NCI-H1436 (cell line): ENCODE results near the gene MOGAT1.

Experiments used
- DNase-seq: peaks from one replicate; lab custom pipeline; 2025; lab: John Stamatoyannopoulos, UW

Gene MOGAT1

GRCh38 chr2:222671259-222672067 lies at the start of gene MOGAT1:
Gene MOGAT1 (plus strand): TSS chr2:222671658. CDS start chr2:222671786, 128 bp downstream.
- no peak for DNase-seq

- DNase-seq: no peak
Measured at GRCh38 chr2:222621893-222622292, 49.6 kb upstream of the MOGAT1 start.

DNA sequence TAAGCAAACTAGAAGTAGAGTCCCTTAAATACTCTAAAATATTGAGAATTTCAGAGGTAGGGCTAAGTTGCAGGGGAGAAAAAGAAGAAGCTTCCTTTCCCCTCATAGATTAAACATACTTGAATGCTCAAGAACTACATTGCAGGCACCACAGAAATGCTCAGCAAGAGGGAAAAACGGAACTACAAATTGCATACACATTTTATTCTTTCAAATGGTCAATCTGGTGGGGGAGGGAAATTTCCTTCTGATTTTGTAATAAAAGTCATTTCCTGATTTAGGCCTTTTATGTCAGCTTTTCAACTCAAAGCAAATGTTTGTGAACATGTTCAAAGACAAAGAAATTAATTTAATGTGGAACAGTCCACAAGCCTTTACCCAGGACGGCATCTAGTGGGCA lies 48.5 kb upstream of the MOGAT1 start:
- no peak for DNase-seq

GRCh38 chr2:222623756-222624309 lies 47.6 kb upstream of the MOGAT1 start:
- DNase-seq: no peak

DNA sequence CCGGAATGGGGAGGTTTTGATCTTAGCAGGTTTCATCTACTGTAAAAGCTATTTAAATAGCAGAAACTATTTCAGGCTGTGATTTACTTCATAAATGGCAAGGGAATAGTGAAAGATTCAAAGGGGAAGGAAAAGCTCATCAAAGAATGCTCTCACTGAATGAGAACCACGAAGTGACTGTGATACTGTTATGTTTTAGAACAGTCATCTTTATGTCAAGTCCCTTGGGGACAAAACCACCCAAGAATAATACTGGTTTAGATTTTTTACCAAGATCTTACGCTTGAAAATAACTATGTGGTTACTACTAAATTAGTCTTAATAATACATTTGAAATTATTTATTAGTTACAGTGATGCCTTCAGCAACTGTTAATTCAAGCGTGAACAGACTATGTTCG lies 43.7 kb upstream of the MOGAT1 start:
- no peak for DNase-seq

GRCh38 chr2:222635295-222635694 lies 36.2 kb upstream of the MOGAT1 start:
- no peak for DNase-seq

GRCh38 chr2:222637067-222637466 lies 34.4 kb upstream of the MOGAT1 start:
- DNase-seq: no peak

GRCh38 chr2:222641336-222641735 lies 30.1 kb upstream of the MOGAT1 start:
- no peak for DNase-seq

- no peak for DNase-seq
Measured at GRCh38 chr2:222643134-222643533, 28.3 kb upstream of the MOGAT1 start.

DNA sequence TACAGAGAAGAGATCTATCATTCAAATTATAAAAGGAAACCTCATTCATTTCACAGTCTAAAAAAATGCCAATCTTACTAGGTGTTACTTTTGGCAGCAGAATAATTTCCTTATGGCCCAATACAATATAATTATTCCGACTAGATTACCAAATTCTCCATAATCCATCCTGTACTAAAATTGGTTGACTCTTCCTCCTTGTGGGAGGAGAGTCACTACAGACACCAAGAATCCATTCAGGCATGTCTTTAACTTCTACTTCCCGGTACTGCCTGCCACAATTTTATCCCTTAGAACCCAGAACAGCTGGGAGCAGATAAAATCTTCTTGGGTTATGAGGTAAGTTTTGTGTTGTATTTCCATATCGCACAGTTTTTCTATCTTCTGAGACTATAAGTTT lies 25.4 kb upstream of the MOGAT1 start:
- no peak for DNase-seq

DNA sequence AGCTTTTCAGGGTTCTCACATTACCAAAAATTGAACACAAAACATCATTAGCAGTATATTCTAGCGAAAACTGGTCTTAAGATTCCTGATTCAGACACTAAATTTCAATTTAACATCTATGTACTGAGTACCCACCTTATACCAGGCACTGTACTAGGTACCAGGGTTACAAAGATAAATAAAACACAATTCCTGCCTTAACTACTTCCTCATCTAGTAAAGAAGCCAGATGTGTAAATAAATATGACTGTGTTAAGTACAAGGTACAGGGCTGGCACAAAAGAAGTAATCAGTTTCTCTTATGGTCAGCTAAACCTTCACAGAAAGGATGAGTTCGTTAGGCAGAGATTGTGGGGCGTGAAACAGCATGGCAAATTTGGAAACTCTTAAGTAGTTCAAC lies 21.7 kb upstream of the MOGAT1 start:
- DNase-seq: no peak

GRCh38 chr2:222651718-222652418 lies 19.6 kb upstream of the MOGAT1 start:
- no peak for DNase-seq

- no peak for DNase-seq
Measured at GRCh38 chr2:222652491-222653255, 18.8 kb upstream of the MOGAT1 start.

GRCh38 chr2:222653280-222653679 lies 18.2 kb upstream of the MOGAT1 start:
- DNase-seq: no peak

- DNase-seq: peak; percentile 92
Measured at GRCh38 chr2:222655787-222656525, 15.5 kb upstream of the MOGAT1 start, which contains the start of gene FARSB. Gene FARSB (minus strand): TSS chr2:222656092. CDS start chr2:222656073, 19 bp downstream.

DNA sequence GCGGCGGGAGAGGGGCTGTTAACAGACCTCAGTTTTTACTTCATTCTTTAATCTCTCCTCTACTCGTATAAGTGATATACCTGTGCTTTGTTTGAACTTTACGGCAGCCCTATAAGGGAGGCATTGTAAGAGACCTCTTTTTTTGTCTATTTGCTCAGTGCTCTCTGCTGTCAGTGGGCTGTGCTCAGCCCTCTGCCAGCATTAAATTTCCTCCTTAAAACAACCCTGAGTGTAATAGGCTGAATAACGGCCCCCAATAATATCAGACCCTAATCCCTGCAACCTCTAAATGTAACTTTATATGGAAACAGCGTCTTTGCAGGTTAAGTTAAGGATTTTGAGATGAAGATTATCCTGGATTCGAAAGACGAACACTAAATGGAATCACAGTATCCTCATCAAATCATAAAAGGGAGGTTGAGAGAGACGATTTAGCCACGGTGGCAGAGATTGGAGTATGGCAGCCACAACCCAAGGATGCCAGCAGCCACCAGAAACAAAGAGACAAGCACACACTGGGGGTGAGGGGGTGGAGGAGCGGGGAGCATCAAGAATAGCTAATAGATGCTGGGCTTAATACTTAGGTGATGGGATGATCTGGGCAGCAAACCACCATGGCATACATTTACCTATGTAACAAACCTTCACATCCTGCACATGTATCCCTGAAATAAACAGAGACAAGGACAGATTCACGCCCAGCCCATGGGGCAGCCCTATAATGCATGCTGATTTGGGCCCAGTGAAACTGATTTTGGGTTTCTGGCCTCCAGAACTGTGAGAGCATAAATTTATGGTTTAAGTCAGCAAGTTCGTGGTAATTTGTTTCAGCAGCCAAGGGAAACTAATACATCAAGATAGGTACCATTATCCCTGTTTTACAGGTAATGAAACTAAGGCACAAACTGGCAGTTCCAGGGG lies 14.7 kb upstream of the MOGAT1 start:
- DNase-seq: no peak

DNA sequence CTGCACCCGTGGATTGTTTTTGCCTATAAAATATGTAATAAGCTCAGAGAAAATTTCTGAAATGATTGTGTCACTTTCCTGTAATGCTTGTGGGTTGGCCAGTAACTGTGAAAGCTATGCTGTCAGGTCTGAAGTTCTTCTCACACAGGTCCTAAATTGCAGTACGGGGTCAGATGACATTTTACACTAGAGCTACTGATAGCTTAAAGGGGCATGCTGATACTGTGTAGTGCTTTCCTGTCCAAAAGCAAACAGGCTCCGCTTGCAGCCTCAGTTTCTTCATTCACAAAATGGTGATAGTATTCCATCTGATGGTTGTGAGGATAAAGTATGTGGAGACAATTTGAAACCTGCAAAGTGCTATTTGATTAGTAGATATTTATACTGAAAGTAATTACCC lies 8.0 kb upstream of the MOGAT1 start:
- DNase-seq: no peak

GRCh38 chr2:222668494-222669154 lies 2.8 kb upstream of the MOGAT1 start:
- DNase-seq: no peak

DNA sequence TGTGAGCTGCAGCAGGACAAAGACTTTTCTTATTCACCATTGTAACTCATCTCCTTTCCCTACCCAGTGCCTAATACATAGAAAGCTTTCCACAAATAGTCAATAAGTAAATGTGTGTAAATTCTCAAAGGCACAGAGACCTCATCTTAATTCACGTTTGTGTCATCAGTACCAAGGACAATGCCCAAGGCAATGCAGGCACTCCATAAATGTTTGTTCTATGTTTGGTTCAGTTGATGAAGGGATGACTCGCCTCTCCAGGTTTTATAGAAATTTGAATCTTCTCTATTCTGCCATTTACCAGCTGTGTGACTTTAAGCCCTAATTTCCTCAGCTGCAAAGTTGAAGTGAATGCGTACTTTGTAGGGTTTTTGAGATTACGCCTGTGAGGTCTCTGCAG lies 2.1 kb upstream of the MOGAT1 start:
- no peak for DNase-seq
